ENCODE data around the gene TBC1D22A. TPM values are rescaled to one million over a fixed set of nuclear protein-coding genes. Genes with fewer than 3 reads are reported as not detected.

Gene TBC1D22A
- total and polyA plus RNA-seq, 9 of the 15 experiments (the other 6 are each of a cell fraction or from before 2014, with no cell fraction given) = 0.20 to 11.5 (median 5.2) TPM

GRCh38 chr22:47187176-47187957 is 424.9 kb downstream of the TBC1D22A start:
- CTCF ChIA-PET (ENCODE audit: low intra/inter-chr PET ratio) = no interaction called here
- Histone ChIP-seq H3K27ac (ENCODE audit: extremely low read depth, low read depth, low read length) (no peak overlapping the region), H4K20me1 (replicated peaks; ENCODE audit: control insufficient read depth, insufficient read depth, low read length) (no peaks in the 10 kb centered on the region), H3K36me3 (ENCODE audit: control insufficient read depth, insufficient read depth, low read length) (no peaks in the 10 kb centered on the region), H3K4me3 (no peak overlapping the region), H2AFZ (ENCODE audit: low read depth, low read length) (no peak overlapping the region), H3K9ac (ENCODE audit: insufficient read depth in 1 of 2, low read depth in 2 of 2, low read length in 2 of 2) (no peak overlapping the region), H3K27me3 (ENCODE audit: control insufficient read depth in 2 of 2, insufficient read depth in 2 of 2, low read length in 2 of 2) (peaks cover 0 to 14% of the 10 kb centered on the region in 2 experiments; a peak in 3 of 5 replicates), H3K9me3 (replicated peaks; ENCODE audit: control insufficient read depth, insufficient read depth, low read depth, low read length) (no peaks in the 10 kb centered on the region), H3K79me2 (ENCODE audit: control insufficient read depth, insufficient read depth, low read length) (no peaks in the 10 kb centered on the region), H3K9me1 (ENCODE audit: control insufficient read depth, insufficient read depth, low read length) (no peaks in the 10 kb centered on the region), H3K4me2 (ENCODE audit: insufficient read depth, low read length) (no peak overlapping the region), H3K4me1 (replicated peaks in 1 of 2; ENCODE audit: control insufficient read depth in 2 of 2, insufficient read depth in 2 of 2, low read length in 2 of 2) (peaks cover 0 to 7% of the 10 kb centered on the region in 2 experiments; a peak in 1 of 5 replicates)
- TF ChIP-seq BACH1 (tag; IDR thresholded peaks at IDR 0.05) (no peak), ARHGAP35 (IDR thresholded peaks at IDR 0.05; ENCODE audit: partially characterized antibody) (no peak), POLR3G (IDR thresholded peaks at IDR 0.05; ENCODE audit: extremely low read depth, insufficient read length, insufficient replicate concordance) (no peak), TARDBP (IDR thresholded peaks at IDR 0.05) (no peak), CBFA2T3 (IDR thresholded peaks at IDR 0.05) (no peak), ELF4 (CRISPR knock-in tag; IDR thresholded peaks at IDR 0.05) (no peak), NCOA1 (IDR thresholded peaks at IDR 0.05; ENCODE audit: low read depth) (no peak), STAG1 (CRISPR knock-in tag; IDR thresholded peaks at IDR 0.05; ENCODE audit: borderline replicate concordance) (no peak), RREB1 (CRISPR knock-in tag; IDR thresholded peaks at IDR 0.05) (no peak), RFX1 (IDR thresholded peaks at IDR 0.05) (no peak), ZNF764 (CRISPR knock-in tag; IDR thresholded peaks at IDR 0.05; ENCODE audit: low read depth) (no peak)
- ATAC-seq = no peak
- no peak for FAIRE-seq
- intact Hi-C loops (cut with micrococcal nuclease) = no loop called here
- in situ Hi-C loops (cut with MboI) = no loop called here
- no peak for DNase-seq (ENCODE audit: extremely low read depth in 1 of 4, low spot score in 3 of 4)
- POLR2A ChIA-PET = interaction anchor here (0.9 kb wide), 2 partner anchors 12 to 34 kb away, joined by 3 to 4 read pairs; no protein-coding TSS in a partner anchor
- WGBS (ENCODE audit: insufficient coverage, low coverage, missing lambda C conversion rate) = 21% methylated on average over 9 of the region's 9 CpGs
- BruUV-seq (replicated peaks) = no TSS peak

Measured in K562 (cell line).